ENCODE data around the gene PRDX2.

DNA sequence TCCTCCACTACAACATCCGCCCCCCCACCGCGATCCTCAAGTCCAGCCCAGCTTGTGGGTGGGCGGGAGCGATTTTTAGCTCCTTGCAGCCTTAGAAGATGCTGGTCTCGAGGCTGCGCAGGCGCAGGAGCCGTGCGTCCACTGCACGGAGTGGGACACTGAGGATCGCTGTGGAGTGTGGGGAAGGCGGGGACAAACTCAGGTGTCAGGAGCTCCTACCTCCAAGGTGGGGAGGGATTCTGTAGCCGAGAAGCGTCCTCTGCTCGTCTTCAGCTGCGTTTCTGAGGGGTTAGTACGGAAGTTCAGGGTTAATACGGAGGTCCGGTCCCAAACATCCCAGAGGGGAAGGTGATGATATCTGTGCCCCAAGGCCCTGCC is 33.0 kb upstream of the PRDX2 start, which contains the start of gene RTBDN:
- TF ChIP-seq NFE2L2 (IDR thresholded peaks at IDR 0.05; ENCODE audit: low read depth, low read length) (no peak), POLR2A (IDR thresholded peaks at IDR 0.05; ENCODE audit: low read depth, low read length) (no peak), MAZ (IDR thresholded peaks at IDR 0.05; ENCODE audit: borderline replicate concordance, low read depth, low read length) (no peak)
- TF ChIP-seq, protein P1, sequence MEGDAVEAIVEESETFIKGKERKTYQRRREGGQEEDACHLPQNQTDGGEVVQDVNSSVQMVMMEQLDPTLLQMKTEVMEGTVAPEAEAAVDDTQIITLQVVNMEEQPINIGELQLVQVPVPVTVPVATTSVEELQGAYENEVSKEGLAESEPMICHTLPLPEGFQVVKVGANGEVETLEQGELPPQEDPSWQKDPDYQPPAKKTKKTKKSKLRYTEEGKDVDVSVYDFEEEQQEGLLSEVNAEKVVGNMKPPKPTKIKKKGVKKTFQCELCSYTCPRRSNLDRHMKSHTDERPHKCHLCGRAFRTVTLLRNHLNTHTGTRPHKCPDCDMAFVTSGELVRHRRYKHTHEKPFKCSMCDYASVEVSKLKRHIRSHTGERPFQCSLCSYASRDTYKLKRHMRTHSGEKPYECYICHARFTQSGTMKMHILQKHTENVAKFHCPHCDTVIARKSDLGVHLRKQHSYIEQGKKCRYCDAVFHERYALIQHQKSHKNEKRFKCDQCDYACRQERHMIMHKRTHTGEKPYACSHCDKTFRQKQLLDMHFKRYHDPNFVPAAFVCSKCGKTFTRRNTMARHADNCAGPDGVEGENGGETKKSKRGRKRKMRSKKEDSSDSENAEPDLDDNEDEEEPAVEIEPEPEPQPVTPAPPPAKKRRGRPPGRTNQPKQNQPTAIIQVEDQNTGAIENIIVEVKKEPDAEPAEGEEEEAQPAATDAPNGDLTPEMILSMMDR (conservative IDR thresholded peaks at IDR 0.05; ENCODE audit: low read depth, low read length) = no peak
